Measurements from ENCODE around the gene ALS2.

- TF ChIP-seq CTCF (conservative IDR thresholded peaks at IDR 0.05 in 1 of 2, IDR thresholded peaks at IDR 0.05 in 1 of 2; ENCODE audit: extremely low read depth in 1 of 2, insufficient read depth in 1 of 2, low read depth in 1 of 2, low read length in 2 of 2) (no peak), EZH2 (IDR thresholded peaks at IDR 0.05; ENCODE audit: borderline replicate concordance, low read length) (no peak)
Observed at GRCh38 chr2:201785135-201785534, 4.4 kb upstream of the ALS2 start.
